Measurements from ENCODE around the gene SLC9B2.
"Not testable (repeated sequence)": the region's sequence is repeated elsewhere in the genome, so short reads cannot be mapped to it uniquely, and the experiment has no call there.

The SLC9B2 gene

DNA sequence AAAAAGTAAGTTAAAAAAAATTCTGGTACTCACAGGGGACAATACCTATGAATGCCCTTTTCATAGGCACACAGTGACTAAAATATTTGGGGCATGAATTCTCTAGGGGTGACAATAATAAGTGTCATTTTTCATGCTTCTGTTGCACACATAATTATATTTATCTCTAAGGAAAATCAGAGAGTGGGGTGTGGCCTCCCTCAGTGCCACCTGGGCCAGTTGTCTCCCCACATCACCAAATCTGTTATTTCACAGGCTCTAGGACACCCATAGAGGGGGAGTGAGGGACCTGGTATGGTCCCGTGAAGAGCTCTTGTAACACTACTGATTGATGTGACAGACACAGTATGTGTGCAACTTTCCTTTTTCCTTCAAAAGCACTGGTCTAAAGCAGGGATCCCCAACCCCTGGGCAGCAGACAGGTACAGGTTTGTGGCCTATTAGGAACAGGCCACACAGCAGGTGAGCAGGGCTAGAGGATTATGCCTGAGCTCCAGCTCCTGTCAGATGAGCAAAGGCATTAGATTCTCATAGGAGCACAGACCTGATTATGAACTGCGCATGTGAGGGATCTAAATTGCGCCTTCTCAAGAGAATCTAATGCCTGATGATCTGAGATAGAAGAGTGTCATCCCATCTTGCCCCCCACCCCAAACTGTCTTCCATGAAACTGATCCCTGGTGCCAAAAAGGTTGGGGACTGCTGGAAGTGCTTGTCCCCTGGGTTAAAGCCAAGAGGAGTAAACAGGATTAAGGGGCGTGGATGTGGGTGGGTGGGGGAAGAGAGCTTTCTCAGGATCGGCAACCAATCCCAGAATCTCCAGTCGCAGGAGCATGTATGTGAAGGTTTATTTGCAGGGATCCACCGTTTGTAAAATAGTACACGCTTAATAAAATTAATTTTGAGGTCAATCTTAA is 57.9 kb downstream of the SLC9B2 start:
- DNase-seq, result no peak

DNA sequence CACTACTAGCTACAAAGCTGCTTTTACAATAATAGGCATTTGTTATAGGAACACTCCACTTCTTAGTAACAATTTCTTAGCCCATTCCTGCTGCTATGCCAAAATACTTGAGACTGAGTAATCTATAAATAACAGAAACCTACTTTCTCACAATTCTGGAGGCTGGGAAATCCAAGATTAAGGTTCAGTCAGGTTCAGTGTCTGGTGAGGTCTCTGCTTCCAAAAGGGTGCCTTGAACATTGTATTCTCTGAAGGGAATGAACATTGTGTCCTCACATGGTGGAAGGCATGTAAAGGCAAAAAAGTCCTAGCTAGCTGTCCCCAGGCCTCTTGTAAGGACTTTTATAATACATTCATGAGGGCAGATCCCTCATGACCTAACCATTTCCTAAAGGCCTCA is 64.0 kb downstream of the SLC9B2 start:
- no peak for DNase-seq

DNA sequence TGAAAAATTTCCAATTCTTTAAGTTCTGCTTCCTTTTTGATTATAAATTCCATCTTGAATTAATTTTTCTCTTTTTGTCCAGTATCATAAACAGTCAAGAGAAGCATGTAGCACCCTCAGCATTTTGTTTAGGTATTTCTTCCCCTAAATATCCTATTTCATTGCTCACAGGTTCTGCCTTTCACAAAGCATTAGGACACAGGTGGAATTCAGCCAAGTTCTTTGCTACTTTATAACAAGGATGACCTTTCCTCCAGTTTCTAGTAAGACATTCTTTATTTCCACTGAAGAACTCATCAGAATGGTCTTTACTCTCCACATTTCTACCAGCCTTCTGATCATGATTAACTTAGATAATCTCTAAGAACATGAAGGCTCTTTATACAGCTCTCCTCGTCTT is 64.5 kb downstream of the SLC9B2 start:
- DNase-seq, result no peak

DNA sequence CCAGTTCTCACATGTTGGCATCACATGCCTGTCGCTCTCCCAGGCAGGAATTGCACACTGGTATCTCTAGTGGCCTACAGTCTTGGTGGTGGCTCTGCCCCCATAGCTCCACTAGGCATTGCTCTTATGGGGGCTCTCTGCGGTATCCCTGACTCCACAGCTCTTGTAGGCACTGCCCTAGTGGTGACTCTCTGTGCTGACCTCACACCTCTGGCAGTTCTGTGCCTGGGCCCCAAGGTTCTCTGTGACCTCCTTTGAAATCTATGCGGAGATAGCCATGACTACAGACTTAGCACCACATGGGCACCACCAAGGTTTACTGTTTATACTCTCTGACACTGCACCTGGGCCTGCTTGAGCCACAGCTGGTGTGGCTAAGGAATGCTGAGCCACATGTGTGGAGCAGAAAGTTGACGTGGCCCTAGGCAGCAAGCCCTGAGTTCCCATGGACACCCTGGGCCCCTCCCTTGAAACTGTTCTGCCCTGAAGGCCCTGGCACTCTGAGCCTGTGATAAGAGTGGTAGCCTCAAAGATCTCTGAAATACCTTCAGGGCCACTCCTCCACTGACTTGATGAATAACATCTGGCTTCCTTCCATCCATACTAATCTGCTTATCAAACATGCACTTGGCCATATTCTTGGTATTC is 65.1 kb downstream of the SLC9B2 start:
- DNase-seq, result no peak

DNA sequence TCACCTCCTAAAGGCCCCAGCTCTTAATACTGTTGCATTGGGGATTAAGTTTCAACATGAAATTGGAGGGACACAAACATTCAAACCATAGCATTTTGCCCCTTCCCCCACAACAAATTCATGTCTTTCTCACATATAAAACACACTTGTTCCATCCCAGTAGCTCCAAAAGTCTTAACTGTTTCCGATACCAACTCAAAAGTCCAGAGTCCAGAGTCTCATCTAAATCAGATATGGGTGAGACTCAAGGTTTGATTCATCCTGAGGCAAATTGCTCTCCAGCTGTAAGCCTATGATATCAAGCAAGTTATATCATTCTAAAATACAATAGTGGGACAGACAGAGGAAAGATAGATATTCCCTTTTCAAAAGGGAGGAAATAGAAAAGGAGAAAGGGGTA is 65.8 kb downstream of the SLC9B2 start:
- DNase-seq, result no peak

DNA sequence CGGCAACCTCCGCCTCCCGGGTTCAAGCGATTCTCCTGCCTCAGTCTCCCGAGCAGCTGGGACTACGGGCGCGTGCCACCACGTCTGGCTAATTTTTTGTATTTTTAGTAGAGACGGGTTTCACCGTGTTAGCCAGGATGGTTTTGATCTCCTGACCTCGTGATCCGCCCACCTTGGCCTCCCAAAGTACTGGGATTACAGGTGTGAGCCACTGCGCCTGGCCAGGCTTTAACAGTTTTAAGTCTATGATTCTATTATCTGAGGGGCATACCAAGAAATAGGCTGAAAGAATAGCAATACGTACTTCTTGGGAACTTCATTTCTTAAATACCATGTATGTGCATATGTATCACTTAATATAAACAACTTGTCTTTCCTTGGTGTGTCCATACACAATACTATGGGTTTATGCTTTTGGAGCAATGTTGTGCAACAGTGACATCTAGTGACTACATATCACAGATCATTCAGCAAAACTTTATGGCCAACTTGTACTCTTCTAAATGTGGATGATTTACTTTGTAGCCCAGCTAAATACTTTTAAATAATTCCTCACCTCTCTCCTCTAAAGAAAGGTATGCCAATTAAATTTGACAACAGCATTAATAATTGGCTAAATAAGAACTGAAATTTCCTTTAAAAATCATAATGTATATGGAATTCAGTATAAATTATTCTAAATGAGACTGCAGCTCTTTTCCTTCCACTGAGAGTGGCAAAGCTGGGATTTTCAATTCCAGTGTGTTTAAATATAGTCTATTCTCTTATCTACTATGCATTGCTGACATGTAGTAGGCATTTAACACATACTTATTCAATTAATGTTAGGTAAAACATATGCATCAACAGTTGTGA is 67.5 kb downstream of the SLC9B2 start:
- DNase-seq, result peak; percentile 69

DNA sequence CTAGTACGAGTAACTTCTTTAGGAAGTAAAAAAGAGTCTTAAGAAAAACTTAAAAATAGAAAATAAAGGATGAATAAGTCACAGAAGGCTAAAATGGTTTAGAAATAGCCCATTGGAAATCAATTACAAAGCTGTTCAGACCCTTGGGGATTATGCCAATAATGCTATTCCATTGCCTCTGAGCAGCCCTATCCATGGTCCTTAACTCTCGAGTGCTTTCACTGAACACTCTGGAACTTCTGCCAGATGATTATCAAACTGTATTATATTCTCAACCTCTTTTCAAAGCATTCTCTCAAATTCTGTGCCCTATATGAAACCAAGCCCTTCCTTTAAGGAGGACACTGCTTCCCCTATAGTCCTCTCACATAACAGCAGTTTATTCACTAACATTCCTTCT is 74.0 kb downstream of the SLC9B2 start:
- peak; percentile 24 for DNase-seq

DNA sequence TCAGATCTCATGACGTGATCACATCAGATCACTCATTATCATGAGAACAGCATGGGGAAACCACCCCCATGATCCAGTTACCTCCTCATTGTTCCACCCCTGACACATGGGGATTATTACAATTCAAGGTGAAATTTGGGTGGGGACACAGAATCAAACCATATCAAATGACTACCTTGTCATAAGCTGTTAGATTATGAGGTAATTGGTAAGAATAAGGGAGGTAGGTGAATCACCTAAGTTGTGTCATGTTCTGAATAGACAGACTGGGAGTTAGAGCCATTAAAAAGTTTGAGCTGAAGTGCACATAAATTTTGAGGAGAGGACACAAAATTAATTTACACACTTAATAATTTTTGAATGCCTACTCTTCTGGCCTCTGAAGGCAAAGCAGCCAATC is 81.8 kb downstream of the SLC9B2 start:
- DNase-seq, result no peak

DNA sequence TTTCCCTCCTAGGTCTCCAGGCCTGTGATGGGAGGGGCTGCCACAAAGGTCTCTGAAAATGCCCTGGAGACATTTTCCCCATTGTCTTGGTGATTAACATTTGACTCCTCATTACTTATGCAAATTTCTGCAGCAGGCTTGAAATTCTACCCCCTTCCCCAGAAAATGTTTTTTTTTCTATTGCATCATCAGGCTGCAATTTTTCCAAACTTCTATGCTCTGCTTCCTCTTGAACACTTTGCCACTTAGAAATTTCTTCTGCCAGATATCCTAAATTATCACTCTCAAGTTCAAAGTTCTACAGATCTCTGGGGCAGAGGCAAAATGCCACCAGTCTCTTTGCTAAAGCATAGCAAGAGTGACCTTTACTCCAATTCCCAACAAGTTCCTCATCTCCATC is 82.6 kb downstream of the SLC9B2 start:
- not testable (repeated sequence) for DNase-seq

DNA sequence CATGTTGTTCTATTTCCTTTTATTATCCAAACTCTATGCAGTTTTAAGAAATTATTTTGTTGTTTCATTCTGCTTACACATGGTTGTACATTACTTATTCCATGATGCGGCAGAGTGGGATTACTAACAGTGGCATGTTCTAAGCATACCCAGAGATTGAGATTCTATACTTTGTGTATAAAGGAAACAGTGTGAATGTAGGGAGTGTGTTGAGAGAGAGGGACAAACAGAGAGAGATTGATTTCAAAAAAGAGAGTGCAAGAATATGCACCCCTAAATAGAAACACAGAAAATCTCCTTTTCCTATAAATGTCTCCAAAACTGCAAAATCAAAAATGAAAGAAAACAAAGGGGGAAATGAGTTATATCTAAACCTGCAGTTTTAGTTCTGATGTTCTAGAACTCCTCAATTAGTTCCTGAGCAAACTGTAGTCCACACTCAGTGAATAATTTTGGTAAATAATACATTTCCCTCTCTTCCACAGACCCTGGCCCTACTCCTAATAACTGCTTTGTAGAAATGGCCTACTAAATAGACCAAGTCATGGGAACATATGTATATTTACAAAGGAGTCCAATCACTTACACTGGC is 88.0 kb downstream of the SLC9B2 start:
- no peak for DNase-seq

DNA sequence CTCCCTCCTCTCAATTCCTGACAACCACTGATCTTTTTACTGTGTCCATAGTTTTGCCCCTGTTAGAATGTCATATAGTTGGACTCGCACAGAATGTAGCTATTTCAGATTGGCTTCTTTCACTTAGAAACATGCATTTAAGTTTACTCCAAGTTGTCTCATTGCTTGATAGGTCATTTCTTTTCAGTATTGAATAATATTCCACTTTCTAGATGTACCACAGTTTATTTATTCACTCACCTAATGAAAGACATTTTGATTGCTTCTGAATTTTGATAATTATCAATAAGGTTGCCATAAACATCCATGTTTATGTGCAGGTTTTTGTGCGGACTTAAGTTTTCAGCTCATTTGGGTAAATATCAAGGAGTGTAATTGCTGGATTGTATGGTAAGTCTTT is 95.6 kb downstream of the SLC9B2 start:
- no peak for DNase-seq

All from fibroblast of skin of back (primary cell).